Central memory CD8-positive, alpha-beta T cell (primary cell): Measurements from ENCODE around the gene NAALADL1.
"Not testable (repeated sequence)": the region's sequence is repeated elsewhere in the genome, so short reads cannot be mapped to it uniquely, and the experiment has no call there.

ENCODE experiments used
- ATAC-seq: fragments of 150-1000 bp; cut with Tn5 transposase; replicated peaks from 2 replicates; pipeline ENCODE4 v1.10.0; 2022; ENCODE audit warnings: mild to moderate bottlenecking, moderate FRiP score, moderate number of reproducible peaks; ENCODE audit not compliant: poor library complexity, severe bottlenecking; ENCODE audit errors: extremely low read depth
- DNase-seq, 2 donors: peaks; one replicate each; pipeline ENCODE4 v3.0.0; 2021; ENCODE audit warnings: low spot score in 2 of 2
- H3K27ac Mint-ChIP-seq: one replicate; pipeline ENCODE4 v1.8.0; 2022; ENCODE audit warnings: low read depth, mild to moderate bottlenecking, moderate library complexity, mixed read lengths
- H3K27me3 Mint-ChIP-seq: one replicate; pipeline ENCODE4 v1.8.0; 2022; ENCODE audit warnings: mixed read lengths
- H3K36me3 Mint-ChIP-seq: one replicate; pipeline ENCODE4 v1.8.0; 2022; ENCODE audit warnings: mild to moderate bottlenecking, moderate library complexity, mixed read lengths; ENCODE audit not compliant: insufficient read depth
- H3K4me1 Mint-ChIP-seq: one replicate; pipeline ENCODE4 v1.8.0; 2022; ENCODE audit warnings: mixed read lengths
- H3K4me3 Mint-ChIP-seq: one replicate; pipeline ENCODE4 v1.8.0; 2022; ENCODE audit warnings: mild to moderate bottlenecking, moderate library complexity, mixed read lengths
- H3K9me3 Mint-ChIP-seq: one replicate; pipeline ENCODE4 v1.8.0; 2022; ENCODE audit warnings: mixed read lengths

Gene NAALADL1

DNA sequence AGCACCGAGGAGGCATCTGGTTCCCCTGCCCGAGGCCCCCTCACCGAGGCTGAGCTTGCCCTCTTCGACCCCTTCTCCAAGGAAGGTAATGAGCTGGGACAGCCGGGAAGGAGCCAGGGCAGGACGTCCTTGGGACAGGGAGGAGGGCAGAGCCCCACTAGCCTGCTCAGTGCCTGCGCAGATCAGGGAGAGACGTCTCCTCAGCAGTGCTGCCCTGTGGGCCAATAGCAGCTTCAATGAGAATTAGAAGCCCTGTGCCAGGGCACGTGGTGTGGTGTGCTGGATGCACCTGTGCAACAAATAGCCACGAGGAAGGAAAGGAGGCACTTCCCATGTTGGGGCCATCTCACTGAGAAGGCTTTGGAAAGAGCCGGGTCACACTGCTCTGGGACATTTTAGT, 22.8 kb downstream of the NAALADL1 start:
- no peak overlapping the region for H3K4me3 Mint-ChIP-seq
- no peak for ATAC-seq
- peaks cover 7% of the 10 kb centered on the region for H3K36me3 Mint-ChIP-seq
- no peaks in the 10 kb centered on the region for H3K4me1 Mint-ChIP-seq
- H3K27ac Mint-ChIP-seq, result no peak overlapping the region
- no peaks in the 10 kb centered on the region for H3K9me3 Mint-ChIP-seq
- DNase-seq, result no peak
- H3K27me3 Mint-ChIP-seq, result no peaks in the 10 kb centered on the region

DNA sequence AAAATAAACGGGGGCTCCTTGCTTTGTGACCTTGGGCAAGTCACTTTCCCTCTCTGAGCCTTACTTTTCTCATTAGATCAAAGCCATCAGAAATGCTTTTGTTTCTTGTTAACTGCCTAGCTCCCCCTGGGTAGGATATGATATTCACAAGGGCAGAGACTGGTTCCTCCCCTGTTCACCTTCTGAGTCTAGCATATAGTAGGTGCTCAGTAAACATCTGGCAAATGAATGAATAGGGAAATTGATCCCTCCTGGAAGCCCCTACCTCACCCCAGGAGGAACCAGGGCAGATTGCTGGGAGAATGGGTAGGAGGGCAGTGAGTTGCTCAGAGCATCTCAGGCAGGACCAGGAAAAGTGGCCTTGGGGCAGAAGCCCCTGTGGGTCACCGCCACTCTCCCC, 23.9 kb downstream of the NAALADL1 start:
- no peak overlapping the region for H3K4me3 Mint-ChIP-seq
- no peak for ATAC-seq
- H3K27ac Mint-ChIP-seq, result no peak overlapping the region
- H3K27me3 Mint-ChIP-seq, result no peaks in the 10 kb centered on the region
- no peaks in the 10 kb centered on the region for H3K4me1 Mint-ChIP-seq
- H3K9me3 Mint-ChIP-seq, result no peaks in the 10 kb centered on the region
- DNase-seq, result no peak
- peaks cover 7% of the 10 kb centered on the region for H3K36me3 Mint-ChIP-seq

DNA sequence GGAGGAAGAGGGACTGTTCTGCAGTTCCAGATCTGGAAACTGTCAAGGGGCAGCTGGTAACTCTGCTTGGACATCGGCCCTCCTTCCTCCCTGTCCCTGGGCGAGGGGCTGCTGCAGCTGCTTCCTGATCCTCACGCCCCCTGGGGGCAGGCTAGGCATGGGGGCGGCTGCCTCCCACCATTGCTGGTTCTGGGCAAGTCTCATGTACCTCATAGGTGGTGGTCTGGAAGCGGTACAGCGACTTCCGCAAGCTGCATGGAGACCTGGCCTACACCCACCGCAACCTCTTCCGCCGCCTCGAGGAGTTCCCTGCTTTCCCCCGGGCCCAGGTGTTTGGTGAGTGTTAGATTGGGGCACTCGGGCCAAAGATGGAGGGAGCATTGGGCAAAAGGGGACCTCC, 26.1 kb downstream of the NAALADL1 start:
- Mint-ChIP-seq H3K27me3 (no peaks in the 10 kb centered on the region), H3K4me1 (peaks cover 8% of the 10 kb centered on the region), H3K36me3 (peaks cover 11% of the 10 kb centered on the region)

GRCh38 chr11:65027213-65028067, 30.9 kb downstream of the NAALADL1 start, which contains the start of gene SNX15:
Gene SNX15 (plus strand): TSS chr11:65027439. CDS start chr11:65027538, 99 bp downstream.
- H3K9me3 Mint-ChIP-seq, result no peaks in the 10 kb centered on the region
- ATAC-seq (peak; percentile 90), DNase-seq (peak; percentile 66 to 87)
- peak within 1 kb of the TSS; percentile 48 for H3K4me3 Mint-ChIP-seq
- peak within 1 kb of the TSS; percentile 23 for H3K27ac Mint-ChIP-seq
- peaks cover 14% of the 10 kb centered on the region for H3K4me1 Mint-ChIP-seq
- no peaks in the 10 kb centered on the region for H3K27me3 Mint-ChIP-seq
- H3K36me3 Mint-ChIP-seq, result peaks cover 10% of the 10 kb centered on the region

More for the DNA sequence above, 26.1 kb downstream of the NAALADL1 start:
- ATAC-seq, result no peak
- DNase-seq, result no peak
- H3K9me3 Mint-ChIP-seq, result no peaks in the 10 kb centered on the region
- no peak overlapping the region for H3K4me3 Mint-ChIP-seq
- no peak overlapping the region for H3K27ac Mint-ChIP-seq

DNA sequence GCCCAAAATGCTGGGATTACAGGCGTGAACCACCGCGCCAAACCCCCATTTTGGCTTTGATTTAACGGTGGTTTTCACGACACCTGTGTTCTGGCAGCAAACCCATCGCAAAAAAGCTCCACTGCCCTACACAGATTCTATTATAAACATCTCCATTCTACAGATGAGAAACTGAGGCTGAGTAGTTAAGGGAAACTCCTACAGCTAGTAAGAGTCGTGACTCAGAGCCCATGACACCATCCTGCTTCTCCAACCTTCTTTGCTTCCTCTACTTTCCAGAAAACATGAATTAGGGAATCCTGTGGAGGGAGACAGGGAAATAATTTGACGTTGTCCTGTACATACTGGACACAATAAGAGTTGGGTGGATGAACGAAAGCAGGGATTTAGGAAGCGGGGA, 31.5 kb downstream of the NAALADL1 start:
- H3K36me3 Mint-ChIP-seq, result peaks cover 10% of the 10 kb centered on the region
- peaks cover 14% of the 10 kb centered on the region for H3K4me1 Mint-ChIP-seq
- H3K9me3 Mint-ChIP-seq, result no peaks in the 10 kb centered on the region
- no peak overlapping the region for H3K27ac Mint-ChIP-seq
- no peaks in the 10 kb centered on the region for H3K27me3 Mint-ChIP-seq
- H3K4me3 Mint-ChIP-seq, result peak overlapping the region; percentile 48
- no peak for ATAC-seq
- DNase-seq, result no peak

DNA sequence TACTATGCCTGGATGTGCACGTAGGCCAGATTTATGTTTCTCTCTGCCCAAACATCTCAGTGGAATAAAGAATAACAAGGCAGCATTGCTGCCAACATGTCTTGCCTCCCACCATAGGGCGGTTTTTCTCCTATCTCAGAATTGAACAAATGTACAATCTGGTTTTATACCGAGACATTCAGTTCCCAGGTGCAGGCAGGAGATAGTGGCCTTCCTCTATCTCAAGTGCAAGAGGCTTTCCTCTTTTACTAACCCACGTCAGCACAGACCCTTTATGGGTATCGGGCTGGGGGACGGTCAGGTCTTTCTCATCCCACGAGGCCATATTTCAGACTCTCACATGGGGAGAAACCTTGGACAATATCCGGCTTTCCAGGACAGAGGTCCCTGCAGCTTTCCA, 34.9 kb downstream of the NAALADL1 start:
- not testable (repeated sequence) for H3K9me3 Mint-ChIP-seq, ATAC-seq, DNase-seq, H3K27me3 Mint-ChIP-seq, H3K4me3 Mint-ChIP-seq
- Mint-ChIP-seq H3K27ac (peak overlapping the region; percentile 67), H3K36me3 (peaks cover 11% of the 10 kb centered on the region), H3K4me1 (peaks cover 14% of the 10 kb centered on the region)

- Mint-ChIP-seq H3K9me3 (no peaks in the 10 kb centered on the region), H3K4me1 (peaks cover 4% of the 10 kb centered on the region), H3K27me3 (no peaks in the 10 kb centered on the region), H3K27ac (no peak overlapping the region), H3K4me3 (no peak overlapping the region), H3K36me3 (peaks cover 9% of the 10 kb centered on the region)
- DNase-seq (no peak), ATAC-seq (no peak)
Observed at GRCh38 chr11:65021509-65021908, 36.8 kb downstream of the NAALADL1 start.

DNA sequence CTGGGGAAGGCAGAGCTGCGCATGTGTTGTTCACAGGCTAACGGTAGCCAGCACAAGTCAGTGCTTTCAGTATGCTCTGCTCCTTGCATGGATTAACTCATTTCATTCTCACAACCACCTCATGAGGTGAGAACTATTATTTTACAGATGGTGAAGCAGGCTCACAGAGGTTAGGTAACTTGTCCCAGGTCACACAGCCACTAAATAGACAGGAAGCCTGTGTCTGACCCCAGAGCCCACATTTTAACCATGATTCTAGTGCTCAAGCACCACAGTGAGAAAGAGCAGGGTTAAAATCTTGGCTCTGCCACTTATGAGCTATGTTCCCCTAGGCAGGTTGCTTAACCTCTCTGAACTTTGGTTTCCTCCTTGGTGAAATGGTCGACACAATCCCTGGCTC, 37.4 kb downstream of the NAALADL1 start:
- no peaks in the 10 kb centered on the region for H3K9me3 Mint-ChIP-seq
- DNase-seq, result no peak
- no peaks in the 10 kb centered on the region for H3K27me3 Mint-ChIP-seq
- no peak overlapping the region for H3K27ac Mint-ChIP-seq
- H3K4me3 Mint-ChIP-seq, result no peak overlapping the region
- peak; percentile 58 for ATAC-seq
- H3K4me1 Mint-ChIP-seq, result peaks cover 9% of the 10 kb centered on the region
- H3K36me3 Mint-ChIP-seq, result peaks cover 8% of the 10 kb centered on the region

DNA sequence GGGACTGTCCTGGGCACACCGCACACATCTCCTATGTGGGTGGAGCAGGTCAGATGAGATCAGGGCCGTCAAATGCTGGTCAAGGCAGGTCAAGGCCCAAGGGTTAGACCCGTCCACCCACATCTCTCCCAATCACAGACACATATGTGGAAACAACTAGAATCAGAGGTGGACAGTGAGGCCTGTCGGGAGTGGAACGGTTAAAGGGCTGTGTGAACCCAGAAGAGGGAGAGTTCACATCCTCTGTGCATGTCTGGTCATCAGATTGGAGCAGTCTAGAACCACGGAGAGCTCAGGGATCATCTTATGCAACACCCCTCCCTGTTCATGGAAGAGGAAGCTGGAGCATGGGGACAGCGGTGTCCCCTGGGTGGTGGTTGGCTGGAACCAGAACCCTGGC, 38.5 kb downstream of the NAALADL1 start:
- no peak overlapping the region for H3K27ac Mint-ChIP-seq
- H3K4me1 Mint-ChIP-seq, result peaks cover 15% of the 10 kb centered on the region
- H3K36me3 Mint-ChIP-seq, result peaks cover 8% of the 10 kb centered on the region
- no peak for ATAC-seq
- H3K9me3 Mint-ChIP-seq, result no peaks in the 10 kb centered on the region
- no peak overlapping the region for H3K4me3 Mint-ChIP-seq
- no peak for DNase-seq
- H3K27me3 Mint-ChIP-seq, result no peaks in the 10 kb centered on the region

DNA sequence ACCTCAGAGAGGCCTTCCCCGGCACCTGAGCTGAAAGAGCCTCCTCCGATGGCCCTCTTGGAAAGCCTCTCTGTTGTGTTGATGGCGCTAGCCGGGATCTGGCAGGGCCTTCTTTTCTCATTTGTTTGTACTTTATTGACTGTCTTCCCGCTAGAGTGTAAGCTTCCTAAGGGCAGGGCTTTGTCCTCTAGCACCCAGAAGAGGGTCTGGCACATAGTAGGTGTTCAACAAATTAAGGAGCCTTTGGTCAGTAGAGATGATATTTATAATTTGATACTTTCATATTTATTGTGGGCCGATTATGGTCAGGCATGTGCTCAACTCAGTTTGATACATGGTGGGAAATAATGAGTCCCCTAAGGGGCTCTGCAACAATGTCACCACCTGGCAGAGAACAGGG, 40.4 kb downstream of the NAALADL1 start:
- peaks cover 23% of the 10 kb centered on the region for H3K4me1 Mint-ChIP-seq
- H3K36me3 Mint-ChIP-seq, result peaks cover 9% of the 10 kb centered on the region
- no peaks in the 10 kb centered on the region for H3K27me3 Mint-ChIP-seq
- H3K4me3 Mint-ChIP-seq, result no peak overlapping the region
- H3K27ac Mint-ChIP-seq, result no peak overlapping the region
- no peak for ATAC-seq
- no peaks in the 10 kb centered on the region for H3K9me3 Mint-ChIP-seq
- DNase-seq, result no peak

DNA sequence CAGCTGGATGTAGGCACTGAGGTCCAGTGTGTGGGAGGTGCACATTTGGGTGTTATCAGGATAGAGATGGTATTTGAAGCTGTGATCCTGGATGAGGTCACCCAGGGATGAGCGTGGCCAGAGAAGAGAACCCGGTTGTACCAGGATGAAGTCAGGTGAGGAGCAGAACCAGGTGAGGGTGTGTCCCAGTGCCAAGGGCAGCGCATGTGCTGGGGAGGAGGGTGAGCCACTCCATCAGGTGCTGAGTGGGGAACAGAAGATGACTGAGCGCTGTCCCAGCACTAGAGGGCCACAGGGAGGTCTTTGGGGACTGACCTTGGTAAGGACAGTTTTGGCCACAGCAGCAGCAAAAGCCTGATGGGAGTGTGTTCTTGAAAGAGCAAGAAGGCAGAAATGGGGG, 41.6 kb downstream of the NAALADL1 start:
- ATAC-seq, result no peak
- Mint-ChIP-seq H3K27me3 (no peaks in the 10 kb centered on the region), H3K4me3 (no peak overlapping the region), H3K4me1 (peaks cover 25% of the 10 kb centered on the region), H3K36me3 (peaks cover 9% of the 10 kb centered on the region), H3K9me3 (no peaks in the 10 kb centered on the region), H3K27ac (peak overlapping the region; percentile 36)
- no peak for DNase-seq

GRCh38 chr11:65014726-65015227, 43.6 kb downstream of the NAALADL1 start:
- Mint-ChIP-seq H3K4me3 (peak overlapping the region; percentile 81), H3K4me1 (peaks cover 25% of the 10 kb centered on the region), H3K27me3 (no peaks in the 10 kb centered on the region), H3K9me3 (no peaks in the 10 kb centered on the region), H3K27ac (peak overlapping the region; percentile 61), H3K36me3 (peaks cover 4% of the 10 kb centered on the region)
- no peak for DNase-seq
- no peak for ATAC-seq
